ENCODE measurements around the gene ZFAND2B.
A peak's percentile ranks its signal among the peaks of the same experiment; 100 is the strongest.

The ZFAND2B gene

GRCh38 chr2:219230059-219230540, 23.5 kb downstream of the ZFAND2B start:
- intact Hi-C loops (cut with DNase I), result no loop called here
- peak in 12 of 42 donors; percentile 20 to 55 (median 37) for DNase-seq

- intact Hi-C loops (cut with DNase I), result no loop called here
Observed at GRCh38 chr2:219234331-219234730, 27.7 kb downstream of the ZFAND2B start.

GRCh38 chr2:219243291-219243761, 36.7 kb downstream of the ZFAND2B start:
- intact Hi-C loops (cut with DNase I), result no loop called here
- no peak for DNase-seq

More at GRCh38 chr2:219234331-219234730, 27.7 kb downstream of the ZFAND2B start:
- DNase-seq, result no peak

- intact Hi-C loops (cut with DNase I), result loop anchor here (2.0 kb wide), 1 partner anchor 18 kb away; no protein-coding TSS in a partner anchor
- no peak for DNase-seq
Observed at GRCh38 chr2:219244789-219245147, 38.2 kb downstream of the ZFAND2B start.

- peak; percentile 82 to 98 (median 94) for DNase-seq
- intact Hi-C loops (cut with DNase I), result loop anchor here (2.0 kb wide), 1 partner anchor 19 kb away; no protein-coding TSS in a partner anchor
Observed at GRCh38 chr2:219245148-219245898, 38.7 kb downstream of the ZFAND2B start, which contains the start of the genes GLB1L and STK16. Gene GLB1L (minus strand): TSS chr2:219245444. CDS start chr2:219243573, 1,871 bp downstream. Gene STK16 (plus strand): TSS chr2:219245479. CDS start chr2:219246000, 521 bp downstream.

- intact Hi-C loops (cut with DNase I), result loop anchor here (2.0 kb wide), 1 partner anchor 19 kb away; no protein-coding TSS in a partner anchor
- DNase-seq, result peak in 2 of 42 donors; percentile 14 to 23
Observed at GRCh38 chr2:219245899-219246230, 39.3 kb downstream of the ZFAND2B start.

GRCh38 chr2:219246559-219246958, 40.0 kb downstream of the ZFAND2B start:
- no peak for DNase-seq
- intact Hi-C loops (cut with DNase I), result no loop called here

GRCh38 chr2:219247678-219248642, 41.4 kb downstream of the ZFAND2B start:
- DNase-seq, result no peak
- intact Hi-C loops (cut with DNase I), result no loop called here

GRCh38 chr2:219248845-219249202, 42.2 kb downstream of the ZFAND2B start:
- intact Hi-C loops (cut with DNase I), result no loop called here
- no peak for DNase-seq

GRCh38 chr2:219249203-219249980, 42.8 kb downstream of the ZFAND2B start:
- intact Hi-C loops (cut with DNase I), result no loop called here
- DNase-seq, result peak in 38 of 42 donors; percentile 26 to 79 (median 58)

GRCh38 chr2:219250049-219250781, 43.6 kb downstream of the ZFAND2B start:
- no peak for DNase-seq
- intact Hi-C loops (cut with DNase I), result no loop called here

GRCh38 chr2:219251656-219252055, 45.1 kb downstream of the ZFAND2B start:
- intact Hi-C loops (cut with DNase I), result no loop called here
- no peak for DNase-seq

GRCh38 chr2:219252084-219252483, 45.5 kb downstream of the ZFAND2B start:
- peak in 2 of 42 donors; percentile 19 to 22 for DNase-seq
- intact Hi-C loops (cut with DNase I), result no loop called here

- intact Hi-C loops (cut with DNase I), result no loop called here
- DNase-seq, result peak in 31 of 42 donors; percentile 19 to 80 (median 48)
Observed at GRCh38 chr2:219252570-219252899, 46.0 kb downstream of the ZFAND2B start.

GRCh38 chr2:219252900-219253752, 46.5 kb downstream of the ZFAND2B start, which contains the start of gene TUBA4B:
Gene TUBA4B (plus strand): TSS chr2:219253243. CDS start chr2:219253408, 165 bp downstream.
- intact Hi-C loops (cut with DNase I), result no loop called here
- DNase-seq, result peak in 35 of 42 donors; percentile 13 to 64 (median 38)

- peak; percentile 70 to 94 (median 87) for DNase-seq
- intact Hi-C loops (cut with DNase I), result no loop called here
Observed at GRCh38 chr2:219253753-219254589, 47.4 kb downstream of the ZFAND2B start, which contains the start of gene TUBA4A. Gene TUBA4A (minus strand): TSS chr2:219253918. CDS start chr2:219253858, 60 bp downstream.
